H9 (cell line): ENCODE data around the gene MED29. TPM values are rescaled to one million over a fixed set of nuclear protein-coding genes. Genes with fewer than 3 reads are reported as not detected.

ENCODE experiments used
- DNase-seq: peaks from one replicate; pipeline ENCODE4 v3.0.0-alpha.2; 2017
- H2AFZ ChIP-seq: one replicate; pipeline ENCODE4 v1.6.1; 2013; ENCODE audit warnings: mild to moderate bottlenecking, low read length, control low read depth, moderate library complexity
- H2AK5ac ChIP-seq: 2 replicates; pipeline ENCODE4 v1.6.1; 2013; ENCODE audit warnings: low read length, control low read depth, mixed read lengths; ENCODE audit not compliant: insufficient read length
- H2BK120ac ChIP-seq: one replicate; pipeline ENCODE4 v1.6.1; 2013; ENCODE audit warnings: low read depth, mild to moderate bottlenecking, low read length, control low read depth, inconsistent platforms; ENCODE audit not compliant: poor library complexity, severe bottlenecking
- H2BK12ac ChIP-seq: 2 replicates; pipeline ENCODE4 v1.6.1; 2013; ENCODE audit warnings: low read length, control low read depth, mixed read lengths, low read depth; ENCODE audit not compliant: insufficient read length
- H2BK15ac ChIP-seq: 2 replicates; pipeline ENCODE4 v1.6.1; 2013; ENCODE audit warnings: low read depth, low read length, control low read depth
- H2BK20ac ChIP-seq: one replicate; pipeline ENCODE4 v1.6.1; 2013; ENCODE audit warnings: low read depth, mild to moderate bottlenecking, low read length, control low read depth, inconsistent platforms; ENCODE audit not compliant: poor library complexity, severe bottlenecking
- H2BK5ac ChIP-seq: 2 replicates; pipeline ENCODE4 v1.6.1; 2013; ENCODE audit warnings: low read length, control low read depth, mixed read lengths; ENCODE audit not compliant: insufficient read length
- H3K14ac ChIP-seq: 2 replicates; pipeline ENCODE4 v1.6.1; 2013; ENCODE audit warnings: low read length, control low read depth; ENCODE audit not compliant: insufficient read depth
- H3K18ac ChIP-seq: 2 replicates; pipeline ENCODE4 v1.6.1; 2013; ENCODE audit warnings: low read depth, mild to moderate bottlenecking, mixed read lengths, low read length, control low read depth; ENCODE audit not compliant: insufficient read length
- H3K23ac ChIP-seq: 2 replicates; pipeline ENCODE4 v1.6.1; 2013; ENCODE audit warnings: low read length, control low read depth, mixed read lengths, low read depth; ENCODE audit not compliant: insufficient read length
- H3K23me2 ChIP-seq: 2 replicates; pipeline ENCODE4 v1.6.1; 2013; ENCODE audit warnings: low read depth, mild to moderate bottlenecking, mixed read lengths, low read length, control low read depth; ENCODE audit not compliant: insufficient read length, poor library complexity, severe bottlenecking
- H3K27ac ChIP-seq: 2 replicates; pipeline ENCODE4 v1.5.1; 2013; ENCODE audit warnings: low read length, control low read depth, mixed read lengths, low read depth; ENCODE audit not compliant: insufficient read length
- H3K27me3 ChIP-seq: 2 replicates; pipeline ENCODE4 v1.6.1; 2013; ENCODE audit warnings: low read length, control low read depth, inconsistent platforms; ENCODE audit not compliant: insufficient read depth
- H3K4ac ChIP-seq: 2 replicates; pipeline ENCODE4 v1.6.1; 2013; ENCODE audit warnings: low read depth, mild to moderate bottlenecking, control low read depth, inconsistent platforms, low read length, moderate library complexity
- H3K4me1 ChIP-seq: 2 replicates; pipeline ENCODE4 v1.6.1; 2013; ENCODE audit warnings: low read length, control low read depth, inconsistent platforms; ENCODE audit not compliant: insufficient read depth
- H3K4me2 ChIP-seq: 2 replicates; pipeline ENCODE4 v1.6.1; 2013; ENCODE audit warnings: low read length, control low read depth, mixed read lengths; ENCODE audit not compliant: insufficient read length, insufficient read depth
- H3K56ac ChIP-seq: 2 replicates; pipeline ENCODE4 v1.6.1; 2013; ENCODE audit warnings: low read depth, mild to moderate bottlenecking, mixed read lengths, low read length, control low read depth; ENCODE audit not compliant: insufficient read length
- H3K79me1 ChIP-seq: 2 replicates; pipeline ENCODE4 v1.6.1; 2013; ENCODE audit warnings: low read depth, mild to moderate bottlenecking, moderate library complexity, low read length, control low read depth, inconsistent platforms; ENCODE audit not compliant: insufficient read depth, poor library complexity, severe bottlenecking
- H3K79me2 ChIP-seq: 2 replicates; pipeline ENCODE4 v1.6.1; 2013; ENCODE audit warnings: low read length, control low read depth, inconsistent platforms; ENCODE audit not compliant: insufficient read depth
- H3K9ac ChIP-seq: 2 replicates; pipeline ENCODE4 v1.6.1; 2013; ENCODE audit warnings: low read length, control low read depth, mixed read lengths; ENCODE audit not compliant: insufficient read length; ENCODE audit errors: extremely low read depth
- H3K9me3 ChIP-seq: one replicate; pipeline ENCODE4 v1.6.1; 2013; ENCODE audit warnings: low read depth, low read length, inconsistent platforms; ENCODE audit not compliant: control insufficient read depth
- H3T11ph ChIP-seq: one replicate; pipeline ENCODE4 v1.6.1; 2013; ENCODE audit warnings: mild to moderate bottlenecking, low read length, control low read depth, inconsistent platforms
- H4K20me1 ChIP-seq: one replicate; pipeline ENCODE4 v1.6.1; 2013; ENCODE audit not compliant: control insufficient read depth, insufficient read length, insufficient read depth
- H4K5ac ChIP-seq: 2 replicates; pipeline ENCODE4 v1.6.1; 2013; ENCODE audit warnings: low read depth, mild to moderate bottlenecking, mixed read lengths, low read length, control low read depth; ENCODE audit not compliant: insufficient read length
- H4K8ac ChIP-seq: replicated peaks from 2 replicates; pipeline ENCODE4 v1.6.1; 2013; ENCODE audit warnings: low read length, control low read depth, mixed read lengths, low read depth; ENCODE audit not compliant: insufficient read length
- H4K91ac ChIP-seq: 2 replicates; pipeline ENCODE4 v1.6.1; 2013; ENCODE audit warnings: low read depth, mild to moderate bottlenecking, moderate library complexity, mixed read lengths, low read length, control low read depth; ENCODE audit not compliant: insufficient read length
- H3K27ac Mint-ChIP-seq, 3 experiments: 2 replicates in 2 of 3; 3 replicates in 1 of 3; pipeline ENCODE4 v1.8.0; 2020 to 2021; ENCODE audit warnings: mixed read lengths in 3 of 3, mild to moderate bottlenecking in 1 of 3, moderate library complexity in 1 of 3
- H3K27me3 Mint-ChIP-seq: 2 replicates; pipeline ENCODE4 v1.8.0; 2021; ENCODE audit warnings: low read depth, mild to moderate bottlenecking, moderate library complexity, mixed read lengths
- H3K36me3 Mint-ChIP-seq, 3 experiments: 2 replicates in 2 of 3; 3 replicates in 1 of 3; pipeline ENCODE4 v1.8.0; 2020 to 2021; ENCODE audit warnings: low read depth in 3 of 3, mixed read lengths in 3 of 3; ENCODE audit not compliant: insufficient read depth in 1 of 3
- H3K4me1 Mint-ChIP-seq, 2 experiments: 2 replicates each; pipeline ENCODE4 v1.8.0; 2020; ENCODE audit warnings: mixed read lengths in 2 of 2
- H3K4me3 Mint-ChIP-seq, 2 experiments: 2 replicates in 1 of 2; 3 replicates in 1 of 2; pipeline ENCODE4 v1.8.0; 2020 to 2021; ENCODE audit warnings: mild to moderate bottlenecking in 2 of 2, mixed read lengths in 2 of 2, moderate library complexity in 1 of 2
- H3K9me3 Mint-ChIP-seq, 2 experiments: 2 replicates in 1 of 2; 3 replicates in 1 of 2; pipeline ENCODE4 v1.8.0; 2020; ENCODE audit warnings: mild to moderate bottlenecking in 2 of 2, mixed read lengths in 2 of 2, moderate library complexity in 1 of 2
- WGBS: extraction: QIAGEN DNeasy Blood & Tissue Kit; methylation state at CpG from one replicate; pipeline ENCODE4 v1.1.7; 2013; ENCODE audit warnings: missing lambda C conversion rate, low lambda C conversion rate, mixed read lengths; ENCODE audit not compliant: insufficient read length; ENCODE audit errors: extremely low coverage; 5-methylcytosine and 5-hydroxymethylcytosine counted together
- total RNA-seq: library from RNA; stranded (reverse); gene quantifications from 2 replicates; pipeline ENCODE4 v1.2.1, GENCODE V29; 2021
- TF ChIP-seq, protein P1 (sequence below): fragments of 200-600 bp; sonication (generic); conservative IDR thresholded peaks from 3 replicates; pipeline ENCODE4 v1.8.0; 2021; ENCODE audit warnings: antibody characterized with exemption, mild to moderate bottlenecking

The MED29 gene
- total RNA-seq, 1 experiment from 2014 or later: 48.3 TPM

GRCh38 chr19:39407410-39407659 lies 16.2 kb downstream of the MED29 start:
- H2BK120ac ChIP-seq: no peak overlapping the region
- H2AK5ac ChIP-seq: no peak overlapping the region
- no peak overlapping the region for H4K5ac ChIP-seq
- no peak overlapping the region for H4K8ac ChIP-seq
- no peak overlapping the region for H4K91ac ChIP-seq
- peaks cover 27% of the 10 kb centered on the region for H3K23me2 ChIP-seq
- H3K27me3 ChIP-seq: no peaks in the 10 kb centered on the region
- H3K79me1 ChIP-seq: no peaks in the 10 kb centered on the region
- no CpG with 5 or more reads among the region's 14 CpGs for WGBS
- H3K9ac ChIP-seq: peak overlapping the region; percentile 83
- no peak overlapping the region for H3K23ac ChIP-seq
- no peak overlapping the region for H3K4ac ChIP-seq
- H3K14ac ChIP-seq: peak overlapping the region; percentile 89; the same call in 1 of the 2 replicates
- no peak overlapping the region for H3K56ac ChIP-seq
- H3K4me1 ChIP-seq: peaks cover 6% of the 10 kb centered on the region; the same call in 1 of the 2 replicates
- no peak overlapping the region for H2BK15ac ChIP-seq
- H3T11ph ChIP-seq: no peak overlapping the region
- H2BK5ac ChIP-seq: no peak overlapping the region
- TF ChIP-seq, protein P1, sequence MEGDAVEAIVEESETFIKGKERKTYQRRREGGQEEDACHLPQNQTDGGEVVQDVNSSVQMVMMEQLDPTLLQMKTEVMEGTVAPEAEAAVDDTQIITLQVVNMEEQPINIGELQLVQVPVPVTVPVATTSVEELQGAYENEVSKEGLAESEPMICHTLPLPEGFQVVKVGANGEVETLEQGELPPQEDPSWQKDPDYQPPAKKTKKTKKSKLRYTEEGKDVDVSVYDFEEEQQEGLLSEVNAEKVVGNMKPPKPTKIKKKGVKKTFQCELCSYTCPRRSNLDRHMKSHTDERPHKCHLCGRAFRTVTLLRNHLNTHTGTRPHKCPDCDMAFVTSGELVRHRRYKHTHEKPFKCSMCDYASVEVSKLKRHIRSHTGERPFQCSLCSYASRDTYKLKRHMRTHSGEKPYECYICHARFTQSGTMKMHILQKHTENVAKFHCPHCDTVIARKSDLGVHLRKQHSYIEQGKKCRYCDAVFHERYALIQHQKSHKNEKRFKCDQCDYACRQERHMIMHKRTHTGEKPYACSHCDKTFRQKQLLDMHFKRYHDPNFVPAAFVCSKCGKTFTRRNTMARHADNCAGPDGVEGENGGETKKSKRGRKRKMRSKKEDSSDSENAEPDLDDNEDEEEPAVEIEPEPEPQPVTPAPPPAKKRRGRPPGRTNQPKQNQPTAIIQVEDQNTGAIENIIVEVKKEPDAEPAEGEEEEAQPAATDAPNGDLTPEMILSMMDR: no peak
- Mint-ChIP-seq H3K4me1 (peaks cover 37 to 51% of the 10 kb centered on the region in 2 experiments), H3K36me3 (peaks cover 8 to 13% (median 11%) of the 10 kb centered on the region in 3 experiments), H3K9me3 (no peaks in the 10 kb centered on the region; a peak in 1 of 5 replicates), H3K4me3 (peak overlapping the region; percentile 83 to 92), H3K27me3 (peaks cover 1% of the 10 kb centered on the region; the same call in 1 of the 2 replicates), H3K27ac (peak overlapping the region; percentile 67 to 98 (median 87); a peak in 4 of 7 replicates)
- peak overlapping the region; percentile 74 for H3K4me2 ChIP-seq
- H3K79me2 ChIP-seq: peaks cover 3% of the 10 kb centered on the region; the same call in 1 of the 2 replicates
- no peak overlapping the region for H3K18ac ChIP-seq
- H2BK12ac ChIP-seq: no peak overlapping the region
- no peak overlapping the region for H2AFZ ChIP-seq
- H3K9me3 ChIP-seq: no peaks in the 10 kb centered on the region
- no peak overlapping the region for H3K27ac ChIP-seq
- no peak for DNase-seq
- H2BK20ac ChIP-seq: no peak overlapping the region
- H4K20me1 ChIP-seq: peaks cover 2% of the 10 kb centered on the region
